PC-3 (cell line): ENCODE results near the gene FBXL13.
"Not testable (repeated sequence)": the region's sequence is repeated elsewhere in the genome, so short reads cannot be mapped to it uniquely, and the experiment has no call there.

Experiments
- EZH2phosphoT487 ChIP-seq: fragments of 300-600 bp; sonication (generic); IDR thresholded peaks from 2 replicates; pipeline ENCODE4 v1.6.1; 2018; ENCODE audit warnings: mild to moderate bottlenecking, antibody characterized with exemption, low read length, borderline replicate concordance
- TF ChIP-seq, protein P1 (sequence below): fragments of 300-600 bp; sonication (generic); conservative IDR thresholded peaks from 2 replicates; pipeline ENCODE4 v1.5.1; 2017; ENCODE audit warnings: antibody characterized with exemption, low read depth, mild to moderate bottlenecking, low read length

DNA sequence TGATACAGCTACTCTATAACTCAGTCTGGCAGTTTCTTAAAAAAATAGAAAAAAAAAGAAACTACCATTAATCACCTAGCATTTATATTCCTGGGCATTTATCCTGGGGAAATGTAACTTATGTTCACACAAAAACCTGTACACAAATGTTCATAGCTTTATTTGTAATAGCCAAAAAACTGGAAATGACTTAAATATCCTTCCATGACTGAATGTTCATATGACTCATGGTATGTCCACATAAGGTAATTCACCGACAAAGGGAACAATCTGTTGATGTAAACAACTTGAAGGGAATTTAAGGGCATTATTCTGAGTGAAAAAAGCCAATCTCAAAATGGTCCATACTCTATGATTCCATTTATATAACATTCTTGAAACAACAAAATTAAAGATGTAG, 280.0 kb downstream of the FBXL13 start:
- TF ChIP-seq, protein P1, sequence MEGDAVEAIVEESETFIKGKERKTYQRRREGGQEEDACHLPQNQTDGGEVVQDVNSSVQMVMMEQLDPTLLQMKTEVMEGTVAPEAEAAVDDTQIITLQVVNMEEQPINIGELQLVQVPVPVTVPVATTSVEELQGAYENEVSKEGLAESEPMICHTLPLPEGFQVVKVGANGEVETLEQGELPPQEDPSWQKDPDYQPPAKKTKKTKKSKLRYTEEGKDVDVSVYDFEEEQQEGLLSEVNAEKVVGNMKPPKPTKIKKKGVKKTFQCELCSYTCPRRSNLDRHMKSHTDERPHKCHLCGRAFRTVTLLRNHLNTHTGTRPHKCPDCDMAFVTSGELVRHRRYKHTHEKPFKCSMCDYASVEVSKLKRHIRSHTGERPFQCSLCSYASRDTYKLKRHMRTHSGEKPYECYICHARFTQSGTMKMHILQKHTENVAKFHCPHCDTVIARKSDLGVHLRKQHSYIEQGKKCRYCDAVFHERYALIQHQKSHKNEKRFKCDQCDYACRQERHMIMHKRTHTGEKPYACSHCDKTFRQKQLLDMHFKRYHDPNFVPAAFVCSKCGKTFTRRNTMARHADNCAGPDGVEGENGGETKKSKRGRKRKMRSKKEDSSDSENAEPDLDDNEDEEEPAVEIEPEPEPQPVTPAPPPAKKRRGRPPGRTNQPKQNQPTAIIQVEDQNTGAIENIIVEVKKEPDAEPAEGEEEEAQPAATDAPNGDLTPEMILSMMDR = not testable (repeated sequence)
- TF ChIP-seq EZH2phosphoT487 = not testable (repeated sequence)
